Measurements from ENCODE around the gene DNLZ.

The DNLZ gene

GRCh38 chr9:136334541-136334940, 29.0 kb downstream of the DNLZ start:
- H3K27ac ChIP-seq: no peak overlapping the region
- no peak for TF ChIP-seq CTCF (conservative IDR thresholded peaks at IDR 0.05)

GRCh38 chr9:136333486-136333885, 30.1 kb downstream of the DNLZ start:
- H3K27ac ChIP-seq: no peak overlapping the region
- no peak for TF ChIP-seq CTCF (conservative IDR thresholded peaks at IDR 0.05)

DNA sequence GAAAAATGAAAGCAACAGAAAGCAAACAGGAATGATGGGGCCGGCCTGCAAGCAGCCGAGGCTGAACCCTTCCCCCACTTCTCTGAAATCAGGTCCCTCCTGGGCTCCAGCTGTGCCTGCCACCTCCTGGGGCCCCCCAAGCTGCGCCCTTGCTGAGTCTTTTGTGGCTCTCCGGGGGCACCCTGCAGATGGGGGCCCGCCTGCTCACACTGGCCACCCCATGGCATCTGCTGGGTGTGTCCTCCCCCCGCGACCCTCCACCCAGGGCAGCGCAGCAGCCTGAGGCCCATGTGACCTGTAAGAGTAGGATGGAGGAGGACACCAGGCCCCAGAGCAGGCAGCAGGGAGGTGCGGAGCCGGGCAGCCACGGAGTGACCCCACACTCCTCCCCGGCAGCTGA, 30.5 kb downstream of the DNLZ start:
- no peak overlapping the region for H3K27ac ChIP-seq
- no peak for TF ChIP-seq CTCF (conservative IDR thresholded peaks at IDR 0.05)

DNA sequence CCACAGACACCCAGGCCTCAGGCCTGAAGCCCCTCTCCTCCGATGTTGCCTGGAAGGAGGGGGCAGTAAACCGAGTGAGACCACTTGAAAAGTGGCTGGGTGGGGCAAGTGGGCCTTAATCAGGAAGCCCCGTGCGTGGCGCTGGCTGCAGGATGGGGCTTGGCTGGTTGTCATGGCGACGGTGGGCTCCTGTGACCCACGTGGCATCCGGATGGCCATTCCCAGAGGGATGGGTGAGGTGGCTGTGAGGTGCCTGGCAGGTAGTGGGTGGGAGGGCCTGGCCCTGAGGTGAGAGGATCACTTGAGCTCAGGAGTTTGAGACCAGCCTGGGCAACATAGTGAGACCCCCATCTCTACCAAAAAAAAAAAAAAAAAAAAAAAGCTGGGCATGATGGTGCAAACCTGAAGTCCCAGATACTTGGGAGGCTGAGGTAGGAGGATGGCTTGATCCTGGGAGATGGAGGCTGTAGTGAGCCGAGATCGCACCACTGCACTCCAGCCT, 31.0 kb downstream of the DNLZ start:
- no peak for TF ChIP-seq CTCF (conservative IDR thresholded peaks at IDR 0.05)

GRCh38 chr9:136331556-136332481, 31.7 kb downstream of the DNLZ start:
- H3K27ac ChIP-seq: peak overlapping the region; percentile 11; the same call in 1 of the 2 replicates

More for the DNA sequence above, 31.0 kb downstream of the DNLZ start:
- H3K27ac ChIP-seq: no peak overlapping the region

GRCh38 chr9:136331030-136331429, 32.5 kb downstream of the DNLZ start:
- peak overlapping the region; percentile 11; the same call in 1 of the 2 replicates for H3K27ac ChIP-seq
- no peak for TF ChIP-seq CTCF (conservative IDR thresholded peaks at IDR 0.05)

More at GRCh38 chr9:136331556-136332481, 31.7 kb downstream of the DNLZ start:
- no peak for TF ChIP-seq CTCF (conservative IDR thresholded peaks at IDR 0.05)

- no peak for TF ChIP-seq CTCF (conservative IDR thresholded peaks at IDR 0.05)
- peak overlapping the region; percentile 21; the same call in 1 of the 2 replicates for H3K27ac ChIP-seq
These were observed 33.0 kb downstream of the DNLZ start for GRCh38 chr9:136330406-136330990.

Data from VCaP (cell line).